ENCODE results near the gene ODF4.

GRCh38 chr17:8292639-8293395 lies 46.8 kb upstream of the ODF4 start:
- TF ChIP-seq SP2 (CRISPR knock-in tag; IDR thresholded peaks at IDR 0.05) (no peak), CTCF (CRISPR knock-in tag; IDR thresholded peaks at IDR 0.05) (no peak), POLR2A (IDR thresholded peaks at IDR 0.05; ENCODE audit: insufficient read depth in 1 of 2, low read depth in 2 of 2, low read length in 2 of 2) (no peak), NFIC (IDR thresholded peaks at IDR 0.05; ENCODE audit: low read length) (no peak), MIER3 (CRISPR knock-in tag; IDR thresholded peaks at IDR 0.05; ENCODE audit: borderline replicate concordance) (no peak), MAFF (IDR thresholded peaks at IDR 0.05; ENCODE audit: low read depth, low read length) (no peak), ZNF792 (CRISPR knock-in tag; IDR thresholded peaks at IDR 0.05) (no peak), FOXJ3 (CRISPR knock-in tag; IDR thresholded peaks at IDR 0.05; ENCODE audit: borderline replicate concordance) (no peak), TAF1 (CRISPR knock-in tag; IDR thresholded peaks at IDR 0.05) (no peak)
- TF ChIP-seq, protein P1, sequence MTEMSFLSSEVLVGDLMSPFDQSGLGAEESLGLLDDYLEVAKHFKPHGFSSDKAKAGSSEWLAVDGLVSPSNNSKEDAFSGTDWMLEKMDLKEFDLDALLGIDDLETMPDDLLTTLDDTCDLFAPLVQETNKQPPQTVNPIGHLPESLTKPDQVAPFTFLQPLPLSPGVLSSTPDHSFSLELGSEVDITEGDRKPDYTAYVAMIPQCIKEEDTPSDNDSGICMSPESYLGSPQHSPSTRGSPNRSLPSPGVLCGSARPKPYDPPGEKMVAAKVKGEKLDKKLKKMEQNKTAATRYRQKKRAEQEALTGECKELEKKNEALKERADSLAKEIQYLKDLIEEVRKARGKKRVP (CRISPR knock-in tag; IDR thresholded peaks at IDR 0.05), result no peak
- TF ChIP-seq, protein P2, sequence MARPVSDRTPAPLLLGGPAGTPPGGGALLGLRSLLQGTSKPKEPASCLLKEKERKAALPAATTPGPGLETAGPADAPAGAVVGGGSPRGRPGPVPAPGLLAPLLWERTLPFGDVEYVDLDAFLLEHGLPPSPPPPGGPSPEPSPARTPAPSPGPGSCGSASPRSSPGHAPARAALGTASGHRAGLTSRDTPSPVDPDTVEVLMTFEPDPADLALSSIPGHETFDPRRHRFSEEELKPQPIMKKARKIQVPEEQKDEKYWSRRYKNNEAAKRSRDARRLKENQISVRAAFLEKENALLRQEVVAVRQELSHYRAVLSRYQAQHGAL (CRISPR knock-in tag; IDR thresholded peaks at IDR 0.05; ENCODE audit: not compliant biosample characterization), result no peak
- TF ChIP-seq, protein P3, sequence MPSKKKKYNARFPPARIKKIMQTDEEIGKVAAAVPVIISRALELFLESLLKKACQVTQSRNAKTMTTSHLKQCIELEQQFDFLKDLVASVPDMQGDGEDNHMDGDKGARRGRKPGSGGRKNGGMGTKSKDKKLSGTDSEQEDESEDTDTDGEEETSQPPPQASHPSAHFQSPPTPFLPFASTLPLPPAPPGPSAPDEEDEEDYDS (CRISPR knock-in tag; IDR thresholded peaks at IDR 0.05), result no peak
